ENCODE data around the gene PRKCE.

PRKCE gene

GRCh38 chr2:46026431-46026830 lies 375.0 kb downstream of the PRKCE start:
- no peak for DNase-seq

- DNase-seq: no peak
Observed at GRCh38 chr2:46029332-46029811, 377.9 kb downstream of the PRKCE start.

GRCh38 chr2:46030330-46030729 lies 378.9 kb downstream of the PRKCE start:
- DNase-seq: no peak

GRCh38 chr2:46032161-46032813 lies 380.8 kb downstream of the PRKCE start:
- DNase-seq: no peak

GRCh38 chr2:46032996-46033395 lies 381.5 kb downstream of the PRKCE start:
- DNase-seq: no peak

- DNase-seq: no peak
Observed at GRCh38 chr2:46034535-46034934, 383.1 kb downstream of the PRKCE start.

GRCh38 chr2:46036929-46037328 lies 385.5 kb downstream of the PRKCE start:
- no peak for DNase-seq

- no peak for DNase-seq
Observed at GRCh38 chr2:46039543-46040303, 388.2 kb downstream of the PRKCE start.

GRCh38 chr2:46040563-46041155 lies 389.2 kb downstream of the PRKCE start:
- no peak for DNase-seq

- DNase-seq: no peak
Observed at GRCh38 chr2:46041434-46041833, 390.0 kb downstream of the PRKCE start.

- no peak for DNase-seq
Observed at GRCh38 chr2:46042207-46042637, 390.7 kb downstream of the PRKCE start.

GRCh38 chr2:46042711-46043110 lies 391.2 kb downstream of the PRKCE start:
- DNase-seq: no peak

- no peak for DNase-seq
Observed at GRCh38 chr2:46045888-46046287, 394.4 kb downstream of the PRKCE start.

GRCh38 chr2:46047290-46047689 lies 395.8 kb downstream of the PRKCE start:
- no peak for DNase-seq

GRCh38 chr2:46048693-46049092 lies 397.2 kb downstream of the PRKCE start:
- DNase-seq: no peak

- DNase-seq: no peak
Observed at GRCh38 chr2:46050027-46050426, 398.6 kb downstream of the PRKCE start.

- no peak for DNase-seq
Observed at GRCh38 chr2:46050489-46050888, 399.0 kb downstream of the PRKCE start.

- DNase-seq: no peak
Observed at GRCh38 chr2:46051085-46051484, 399.6 kb downstream of the PRKCE start.

- no peak for DNase-seq
Observed at GRCh38 chr2:46053564-46053963, 402.1 kb downstream of the PRKCE start.

GRCh38 chr2:46056541-46056940 lies 405.1 kb downstream of the PRKCE start:
- DNase-seq: no peak

GRCh38 chr2:46058140-46058539 lies 406.7 kb downstream of the PRKCE start:
- DNase-seq: no peak

- DNase-seq: peak; percentile 41
Observed at GRCh38 chr2:46062637-46063412, 411.4 kb downstream of the PRKCE start.

GRCh38 chr2:46064396-46064795 lies 412.9 kb downstream of the PRKCE start:
- DNase-seq: no peak
